ENCODE data around the gene CCDC149. TPM values are rescaled to one million over a fixed set of nuclear protein-coding genes. Genes with fewer than 3 reads are reported as not detected.

Gene CCDC149
- total and polyA plus RNA-seq, 2 of the 4 experiments (the other 2 are of a cell fraction), result 6.7 to 7.0 TPM

DNA sequence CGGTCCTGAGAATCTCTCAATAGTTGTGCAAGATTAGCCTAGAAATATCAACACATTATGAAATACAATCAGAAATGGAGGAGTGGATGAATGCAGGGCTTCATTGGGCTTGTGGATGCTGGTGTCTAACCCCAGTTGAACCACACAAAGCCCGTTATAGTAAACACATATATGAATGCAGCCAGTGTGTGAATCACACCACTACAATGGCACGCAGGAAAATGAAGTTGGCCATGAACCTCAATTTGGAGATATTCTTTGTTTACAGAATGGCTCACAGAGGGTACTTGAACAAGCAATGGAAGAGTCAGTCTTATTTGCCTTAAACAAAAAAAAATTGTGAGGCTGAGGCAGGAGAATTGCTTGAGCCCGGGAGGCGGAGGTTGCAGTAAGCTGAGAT is 59.7 kb downstream of the CCDC149 start:
- no peak overlapping the region for H3K4me3 ChIP-seq (ENCODE audit: insufficient read depth, low read depth, low read length)
- no peaks in the 10 kb centered on the region for H3K9me3 ChIP-seq (ENCODE audit: control insufficient read depth, insufficient read depth, low read length)
- WGBS, 2 experiments (ENCODE audit: extremely low coverage in 2 of 2, insufficient read length in 1 of 2), result no CpG with 5 or more reads among the region's 5 CpGs
- H3K9ac ChIP-seq (ENCODE audit: low read depth, low read length), result no peak overlapping the region
- no peak overlapping the region for H2BK20ac ChIP-seq (ENCODE audit: low read depth, low read length)
- ChIA-PET CTCF (interaction anchor here (0.7 kb wide), 2 partner anchors 33 to 77 kb away, joined by 5 to 6 read pairs; no protein-coding TSS in a partner anchor), POLR2A (ENCODE audit: unreplicated experiment) (no interaction called here)
- H3K4me1 ChIP-seq (ENCODE audit: control insufficient read depth, insufficient read depth, low read length), result peaks cover 18% of the 10 kb centered on the region
- no peak overlapping the region for H4K91ac ChIP-seq (ENCODE audit: insufficient read depth, low read depth, low read length)
- DNase-seq (peak; percentile 40), ATAC-seq (ENCODE audit: low read depth) (peak; percentile 8; the same call in 1 of the 2 replicates)
- no peak overlapping the region for H3K56ac ChIP-seq (ENCODE audit: extremely low read depth, insufficient read depth, low read length)
- H3K79me1 ChIP-seq (ENCODE audit: low read depth in 1 of 2, low read length in 2 of 2), result peaks cover 0 to 16% of the 10 kb centered on the region in 2 experiments; a peak in 2 of 4 replicates
- H3K14ac ChIP-seq (replicated peaks; ENCODE audit: low read depth, low read length), result 0 out of 2 replicates have a peak overlapping the region, but pooled peaks have one; percentile 27
- H2BK120ac ChIP-seq (ENCODE audit: low read depth, low read length), result no peak overlapping the region
- H3K23ac ChIP-seq (ENCODE audit: low read depth, low read length), result no peak overlapping the region
- no peaks in the 10 kb centered on the region for H3K27me3 ChIP-seq (ENCODE audit: control insufficient read depth, insufficient read depth, low read length)
- in situ Hi-C loops (cut with MboI; ENCODE audit: low sequenced_read_pairs) (no loop called here), dilution Hi-C loops (cut with HindIII; ENCODE audit: low sequenced_read_pairs, unreplicated experiment) (no loop called here), intact Hi-C loops (cut with micrococcal nuclease) (loop anchor here (5.0 to 10.0 kb wide), 3 partner anchors 41 to 522 kb away; partner anchors contain the start of gene ANAPC4)
- H3K4ac ChIP-seq (ENCODE audit: low read depth, low read length), result 0 out of 2 replicates have a peak overlapping the region, but pooled peaks have one; percentile 6
- TF ChIP-seq CEBPB (IDR thresholded peaks at IDR 0.05; ENCODE audit: low read depth, low read length) (peak; percentile 30; the same call in 1 of the 2 replicates), RFX5 (IDR thresholded peaks at IDR 0.05; ENCODE audit: low read depth, low read length) (no peak)
- no peak overlapping the region for H2BK5ac ChIP-seq (ENCODE audit: low read depth, low read length, poor library complexity, severe bottlenecking)
- no peak overlapping the region for H3K18ac ChIP-seq (ENCODE audit: low read depth, low read length)
- no TSS peak for BruUV-seq (replicated peaks)
- no peak overlapping the region for H2AFZ ChIP-seq (replicated peaks; ENCODE audit: low read length, poor library complexity)
- no peak overlapping the region for H3K4me2 ChIP-seq (ENCODE audit: low read depth, low read length)
- H4K20me1 ChIP-seq (ENCODE audit: insufficient read depth, low read length), result no peaks in the 10 kb centered on the region
- no peaks in the 10 kb centered on the region for H3K36me3 ChIP-seq (ENCODE audit: control insufficient read depth, insufficient read depth, low read length)
- H2BK15ac ChIP-seq (ENCODE audit: low read depth, low read length), result no peak overlapping the region
- no peak overlapping the region for H4K5ac ChIP-seq (ENCODE audit: low read depth, low read length)
- no peak overlapping the region for H4K8ac ChIP-seq (ENCODE audit: low read depth in 2 of 2, low read length in 2 of 2)
- H3K9me1 ChIP-seq (ENCODE audit: insufficient read depth, low read length), result peaks cover 15% of the 10 kb centered on the region
- no peak overlapping the region for H3K27ac ChIP-seq (ENCODE audit: insufficient read depth, low read length)
- H2AK5ac ChIP-seq (ENCODE audit: low read depth, low read length), result no peak overlapping the region
- H2AK9ac ChIP-seq (replicated peaks; ENCODE audit: low read depth, low read length, poor library complexity), result no peak overlapping the region

Measured in IMR-90 (cell line).